ENCODE data around the gene MLLT1. TPM values are rescaled to one million over a fixed set of nuclear protein-coding genes. Genes with fewer than 3 reads are reported as not detected.

The MLLT1 gene
- total and polyA plus RNA-seq, 2 of the 8 experiments (the other 6 are each of a cell fraction or from before 2014, with no cell fraction given) = 18.8 to 45.1 TPM

DNA sequence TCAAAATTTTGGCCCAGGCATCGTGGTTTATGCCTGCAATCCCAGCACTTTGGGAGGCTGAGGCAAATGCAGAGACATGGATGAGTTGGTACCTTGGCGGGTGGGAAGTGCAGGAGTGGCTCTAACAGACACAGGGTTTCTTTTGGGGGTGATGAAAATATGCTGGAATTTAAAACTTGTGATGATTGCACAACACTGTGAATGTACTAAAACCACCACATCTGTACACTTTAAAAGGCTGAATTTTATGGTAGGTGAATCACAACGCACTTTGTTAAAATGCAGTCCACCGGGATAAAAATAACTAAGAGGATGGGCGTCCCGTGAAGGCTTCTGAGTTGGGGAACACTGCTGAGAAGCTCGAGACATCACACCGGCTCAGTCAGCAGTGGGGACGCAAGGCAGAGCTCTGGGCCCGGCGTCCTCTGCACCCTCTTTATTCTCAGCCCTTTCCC, 47.1 kb downstream of the MLLT1 start (continued):
- TF ChIP-seq GTF2F1 (IDR thresholded peaks at IDR 0.05; ENCODE audit: borderline replicate concordance, low read depth, low read length) = no peak
- TF ChIP-seq CHD2 (IDR thresholded peaks at IDR 0.05; ENCODE audit: low read length) = no peak
- no peak for TF ChIP-seq EP300 (IDR thresholded peaks at IDR 0.05; ENCODE audit: borderline replicate concordance in 1 of 2, low read depth in 2 of 2, low read length in 2 of 2)
- TF ChIP-seq POU5F1 (IDR thresholded peaks at IDR 0.05; ENCODE audit: low read depth, low read length) = no peak
- TF ChIP-seq SRF (IDR thresholded peaks at IDR 0.05; ENCODE audit: low read depth, low read length) = no peak
- no peak for TF ChIP-seq SP1 (IDR thresholded peaks at IDR 0.05; ENCODE audit: low read depth, low read length)
- no peak for TF ChIP-seq TBP (IDR thresholded peaks at IDR 0.05; ENCODE audit: low read depth, low read length)
- no peak for TF ChIP-seq PHF8 (conservative IDR thresholded peaks at IDR 0.05; ENCODE audit: low read depth, low read length)
- TF ChIP-seq, protein P1, sequence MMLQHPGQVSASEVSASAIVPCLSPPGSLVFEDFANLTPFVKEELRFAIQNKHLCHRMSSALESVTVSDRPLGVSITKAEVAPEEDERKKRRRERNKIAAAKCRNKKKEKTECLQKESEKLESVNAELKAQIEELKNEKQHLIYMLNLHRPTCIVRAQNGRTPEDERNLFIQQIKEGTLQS (IDR thresholded peaks at IDR 0.05; ENCODE audit: insufficient read depth, low read depth, low read length) = no peak
- TF ChIP-seq GABPA (IDR thresholded peaks at IDR 0.05; ENCODE audit: borderline replicate concordance, insufficient read depth, low read length) = no peak
- no peak for TF ChIP-seq KDM4A (IDR thresholded peaks at IDR 0.05; ENCODE audit: low read depth, low read length, severe bottlenecking)
